GM21717 (cell line): ENCODE measurements around the gene ZFYVE28.
"Not testable (repeated sequence)": the region's sequence is repeated elsewhere in the genome, so short reads cannot be mapped to it uniquely, and the experiment has no call there.

ENCODE experiments used
- ATAC-seq: cut with Tn5 transposase; IDR thresholded peaks from one replicate; pipeline ENCODE4 v1.9.1; 2021; ENCODE audit warnings: mild to moderate bottlenecking, moderate library complexity; ENCODE audit not compliant: unreplicated experiment

ZFYVE28 gene

DNA sequence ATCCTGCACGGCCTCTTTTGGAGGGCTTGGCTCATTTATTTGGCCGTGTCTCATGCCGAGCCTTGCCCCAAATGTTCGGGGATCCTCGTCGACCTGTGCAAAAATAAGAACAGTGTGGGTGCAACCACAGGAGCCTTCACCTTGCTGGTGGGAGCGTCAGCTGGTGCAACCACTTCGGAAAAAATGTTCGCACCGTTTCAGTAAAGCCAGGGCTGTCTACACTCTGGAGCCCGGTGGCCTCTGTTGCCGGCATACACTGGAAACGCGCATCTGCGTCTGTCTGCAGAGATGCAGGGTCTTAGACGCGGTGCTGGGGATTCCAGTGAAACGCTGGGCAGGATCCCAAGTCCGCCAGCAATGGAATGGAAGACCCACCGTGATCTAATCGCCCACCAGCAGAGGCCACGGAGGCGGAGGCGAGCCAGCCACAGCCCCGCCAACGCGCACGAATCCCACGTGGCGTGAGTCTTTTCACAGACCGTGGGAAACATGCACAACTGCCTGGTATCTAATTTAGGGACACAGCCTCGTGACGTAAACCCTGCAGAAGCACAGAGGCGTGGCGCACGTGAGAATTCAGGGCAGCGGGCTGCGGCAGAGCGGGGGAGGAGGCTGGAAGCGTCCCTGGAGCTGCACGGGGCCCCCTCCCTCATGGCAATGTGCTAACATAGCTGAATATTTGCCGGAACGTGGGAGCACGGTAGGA is 142.7 kb downstream of the ZFYVE28 start:
- no peak for ATAC-seq

DNA sequence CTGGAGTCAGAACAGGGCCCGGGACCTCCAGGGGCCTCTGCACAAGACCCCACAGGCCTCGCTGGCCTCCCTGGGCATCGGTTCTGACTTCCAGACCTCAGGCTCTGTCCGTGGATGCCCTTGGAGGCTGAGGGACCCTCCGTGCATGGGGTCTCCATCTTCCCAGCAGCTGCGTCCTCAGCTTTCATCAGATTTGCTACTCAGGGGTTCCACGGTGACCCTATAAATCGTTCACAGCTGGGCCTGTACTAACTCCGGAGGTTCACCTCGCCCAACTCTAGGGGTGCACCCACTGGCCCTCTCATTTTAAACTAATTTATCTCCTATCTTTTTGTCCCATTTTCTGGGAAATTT is 143.4 kb downstream of the ZFYVE28 start:
- not testable (repeated sequence) for ATAC-seq

DNA sequence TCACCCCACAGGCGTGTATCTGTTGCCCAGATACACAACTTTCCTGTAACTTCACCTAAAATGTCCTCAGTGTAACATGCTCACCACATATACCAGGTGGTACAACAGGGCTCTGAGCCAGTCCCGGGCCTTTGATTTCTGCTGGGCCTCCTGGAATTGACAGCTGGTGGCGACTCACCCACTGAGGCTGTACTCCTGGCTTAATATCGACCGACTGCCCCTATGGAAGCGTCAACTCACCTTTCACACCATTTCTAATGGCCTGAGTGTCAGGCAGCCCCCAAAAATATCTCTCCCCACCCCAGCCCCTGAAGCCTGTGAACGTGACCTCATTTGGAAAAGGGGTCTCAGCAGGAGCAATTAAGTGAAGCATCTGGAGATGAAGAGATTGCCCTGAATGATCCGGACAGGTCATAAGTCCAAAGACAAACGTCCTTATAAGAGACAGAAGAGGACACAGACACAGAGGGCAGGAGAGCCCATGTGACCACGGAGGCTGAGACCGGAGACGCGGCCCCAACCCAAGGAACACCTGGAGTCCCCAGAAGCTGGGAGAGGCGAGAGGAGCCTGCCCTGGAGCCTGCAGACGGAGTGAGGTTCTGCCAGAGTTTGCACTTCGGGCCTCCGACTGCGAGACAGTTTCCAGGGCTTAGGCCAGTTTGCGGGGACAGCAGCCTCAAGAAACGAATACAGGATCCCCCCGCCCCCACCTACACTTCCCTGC is 144.0 kb downstream of the ZFYVE28 start:
- ATAC-seq = no peak

DNA sequence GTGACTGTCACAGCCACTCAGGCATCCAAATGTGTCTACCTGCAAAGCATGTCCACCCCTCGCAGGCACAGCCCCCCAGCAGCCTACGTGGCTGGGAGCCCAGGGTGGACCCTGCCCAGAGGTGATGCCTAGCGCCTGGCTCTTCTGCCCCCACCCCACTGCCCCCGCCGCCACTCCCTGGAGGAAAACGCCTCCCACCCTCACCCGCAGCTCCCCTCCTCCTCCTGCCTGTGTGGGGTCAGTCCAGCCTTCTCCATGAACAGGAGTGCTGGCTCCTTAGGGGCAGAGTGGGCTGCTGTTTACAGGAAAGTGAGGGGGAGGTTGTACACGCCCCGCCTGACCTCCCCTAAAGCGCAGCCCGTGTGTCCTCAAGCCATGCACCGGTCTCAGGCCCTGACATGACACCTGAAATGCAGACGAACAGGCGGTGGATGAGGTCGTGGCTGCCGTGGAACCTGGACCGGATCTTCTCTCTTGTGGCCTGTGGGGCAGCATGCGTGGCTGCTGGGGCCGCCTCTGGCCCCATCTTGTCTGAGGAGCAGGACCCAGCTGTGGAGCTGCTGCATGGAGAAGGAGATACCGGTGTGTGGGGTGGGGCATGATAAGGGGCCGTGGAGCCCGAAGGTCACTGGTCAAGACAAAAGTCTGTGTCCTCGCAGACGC is 144.7 kb downstream of the ZFYVE28 start:
- ATAC-seq = no peak

DNA sequence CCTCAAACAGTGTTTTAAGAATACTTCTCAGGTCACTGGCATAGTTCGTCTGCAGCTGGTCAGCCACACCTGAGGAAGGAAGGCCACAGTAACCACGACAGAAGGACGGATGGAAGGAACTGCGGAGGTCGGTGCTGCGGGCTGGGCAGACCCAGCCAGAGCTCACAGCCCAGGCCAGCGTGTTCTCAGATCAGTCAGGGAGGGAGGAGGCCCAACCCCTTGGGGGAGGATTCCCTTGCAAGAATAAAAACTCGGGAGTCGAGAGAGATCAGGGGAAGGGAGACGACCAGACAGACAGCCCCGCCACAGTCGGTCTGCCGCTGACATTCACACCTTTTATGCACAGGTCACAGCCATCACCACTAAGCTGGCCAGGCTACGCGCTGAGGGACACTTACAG is 145.2 kb downstream of the ZFYVE28 start:
- no peak for ATAC-seq

DNA sequence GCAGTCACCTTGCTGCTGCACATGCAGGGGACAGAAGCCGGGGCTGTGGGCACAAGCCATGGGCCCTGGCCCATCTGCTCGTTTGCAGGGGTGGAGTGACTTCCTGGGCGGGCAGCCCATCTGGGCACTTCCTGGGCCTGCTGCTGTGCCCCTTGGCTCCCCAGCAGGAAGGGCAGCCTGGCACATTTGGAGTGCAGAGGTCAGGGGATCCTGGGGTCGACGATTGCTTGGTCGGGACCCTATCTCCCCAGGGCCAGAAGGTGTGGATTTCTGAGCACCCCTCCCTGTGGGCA is 145.7 kb downstream of the ZFYVE28 start:
- ATAC-seq = no peak

DNA sequence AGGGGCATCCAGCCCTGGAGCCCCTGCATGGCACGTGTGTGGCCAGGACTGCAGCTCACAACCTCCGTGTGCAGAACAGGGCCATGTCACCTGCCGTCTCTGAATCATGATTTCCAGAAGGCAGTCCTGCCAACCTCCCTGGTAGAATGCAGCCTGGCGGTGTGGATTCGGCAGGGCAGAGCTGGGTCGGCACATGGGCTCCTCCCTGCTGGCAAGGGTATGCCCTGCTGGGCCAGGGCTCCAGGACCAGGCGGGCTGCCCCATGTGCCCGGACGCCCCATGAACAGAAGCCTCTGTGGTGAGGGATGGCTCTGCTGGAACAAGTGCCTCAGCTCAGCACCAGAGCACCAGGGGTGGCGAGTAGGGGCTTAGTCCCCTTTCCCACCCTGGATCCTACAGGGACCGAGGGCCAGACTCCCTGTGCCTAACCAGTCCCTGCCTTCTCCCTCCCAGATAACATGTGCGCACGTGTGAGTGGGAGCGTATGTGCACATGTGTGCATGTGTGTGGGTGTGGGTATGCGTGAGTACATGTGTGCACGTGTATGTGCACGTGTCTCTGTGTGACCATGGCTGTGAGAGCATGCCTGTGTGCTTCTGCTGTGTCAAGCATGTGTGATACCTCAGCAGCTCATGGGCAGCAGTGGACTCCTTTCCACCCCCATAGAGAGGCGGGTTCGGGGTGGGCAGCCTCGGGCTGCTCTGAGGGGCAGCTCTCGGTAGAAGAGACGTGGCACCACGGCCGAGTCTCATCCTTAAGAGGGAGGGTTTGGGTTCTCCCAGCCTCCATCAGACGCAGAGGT is 146.2 kb downstream of the ZFYVE28 start:
- ATAC-seq = no peak

DNA sequence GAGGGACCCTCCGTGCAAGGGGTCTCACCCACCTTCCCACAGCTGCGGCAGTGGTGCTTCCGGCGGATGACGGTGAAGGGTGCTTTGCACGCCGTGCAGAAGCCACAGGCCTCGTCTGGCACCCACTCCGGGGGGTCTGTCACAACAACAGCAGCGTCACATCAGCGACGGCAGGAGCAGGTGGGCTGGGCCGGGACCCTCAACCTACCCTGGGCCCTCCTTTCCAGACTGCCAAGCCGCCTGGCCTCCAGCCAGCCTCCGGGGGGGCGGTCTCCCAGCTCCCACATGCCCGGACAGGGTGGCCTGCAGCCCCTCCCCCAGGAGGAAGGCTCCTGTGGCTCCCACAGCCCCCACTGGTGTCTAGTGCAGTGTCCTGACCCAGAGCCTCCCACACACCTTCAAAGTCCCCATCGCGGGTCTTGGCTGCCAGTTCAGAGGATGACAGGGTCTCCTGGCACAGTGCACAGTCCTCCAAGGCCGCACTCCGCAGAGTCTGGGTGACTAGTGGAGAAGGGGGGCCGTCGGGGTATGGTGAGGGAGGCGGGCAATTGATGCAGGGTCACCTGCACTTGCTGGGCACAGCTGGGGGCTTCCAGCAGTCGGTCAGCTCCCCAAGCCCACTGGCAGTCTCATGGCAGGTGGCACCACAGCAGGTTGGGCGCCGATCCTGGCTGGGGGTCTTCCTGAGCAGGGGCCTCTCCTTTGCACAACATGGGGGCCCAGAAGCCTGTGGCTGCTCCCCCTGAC is 147.0 kb downstream of the ZFYVE28 start:
- ATAC-seq = no peak

DNA sequence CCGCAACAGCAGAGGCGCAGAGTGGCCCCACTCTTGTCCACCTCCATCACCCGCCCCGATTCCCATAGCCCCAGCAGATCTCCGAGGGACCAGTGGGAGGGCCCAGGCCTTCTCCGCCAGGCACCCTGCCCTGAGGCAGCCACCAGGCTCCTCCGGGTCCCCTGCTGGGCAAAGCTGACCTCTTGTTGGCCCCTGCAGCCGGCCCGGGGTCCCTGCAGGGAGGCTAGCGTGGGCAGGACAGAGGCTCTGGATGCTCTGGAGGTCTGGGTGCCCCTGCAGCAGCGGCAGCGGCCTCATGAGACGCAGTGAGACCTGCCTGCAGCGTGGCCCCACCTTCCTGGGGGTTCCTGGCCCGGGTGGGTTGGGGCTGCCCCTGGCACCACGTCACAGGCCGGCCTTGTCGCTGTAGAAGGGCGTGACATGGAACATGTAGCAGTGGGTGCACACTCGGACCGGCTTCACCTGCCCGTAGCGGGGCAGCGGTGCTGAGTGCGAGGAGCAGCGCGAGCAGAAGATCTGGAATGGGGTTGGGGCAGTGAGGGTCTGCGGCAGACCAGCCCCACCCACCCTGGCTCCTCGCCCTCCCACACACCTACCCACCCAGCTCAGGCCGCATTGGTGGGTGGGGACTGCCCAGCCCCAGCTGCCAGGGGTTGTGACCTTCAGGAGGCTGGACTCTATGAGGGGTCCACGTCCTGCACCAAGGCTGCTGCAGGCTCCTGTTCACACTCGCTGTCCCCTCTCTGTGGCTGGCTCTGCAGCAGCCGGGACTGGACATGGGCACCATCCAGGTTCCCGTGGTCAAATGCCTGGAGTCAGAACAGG is 147.9 kb downstream of the ZFYVE28 start:
- ATAC-seq = no peak

DNA sequence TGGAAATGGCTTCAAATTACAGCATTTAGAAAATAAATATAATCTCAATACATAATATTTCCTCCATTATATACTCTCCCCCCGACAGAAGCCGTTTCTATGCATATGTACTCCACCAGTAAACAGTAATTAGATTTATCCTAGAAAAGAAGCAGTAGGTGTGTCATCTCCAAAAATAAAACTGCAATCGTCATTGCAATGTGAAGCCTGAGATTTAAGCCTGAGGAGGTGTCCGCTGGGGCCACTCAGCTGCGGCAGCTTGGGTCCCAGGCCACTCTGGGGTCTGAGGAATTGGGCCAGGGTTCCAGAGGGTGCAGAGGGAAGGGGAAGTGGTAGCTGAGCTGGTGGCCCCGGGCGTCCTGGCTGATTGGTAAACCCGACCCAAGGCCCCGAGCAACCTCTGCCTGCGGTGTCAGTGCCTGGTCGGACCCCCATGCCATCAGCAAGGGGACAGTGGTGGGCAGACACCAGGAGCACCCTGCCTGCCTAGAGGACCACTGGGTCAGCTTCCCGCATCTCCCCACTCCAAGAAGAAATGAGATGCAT is 148.8 kb downstream of the ZFYVE28 start:
- ATAC-seq = no peak

DNA sequence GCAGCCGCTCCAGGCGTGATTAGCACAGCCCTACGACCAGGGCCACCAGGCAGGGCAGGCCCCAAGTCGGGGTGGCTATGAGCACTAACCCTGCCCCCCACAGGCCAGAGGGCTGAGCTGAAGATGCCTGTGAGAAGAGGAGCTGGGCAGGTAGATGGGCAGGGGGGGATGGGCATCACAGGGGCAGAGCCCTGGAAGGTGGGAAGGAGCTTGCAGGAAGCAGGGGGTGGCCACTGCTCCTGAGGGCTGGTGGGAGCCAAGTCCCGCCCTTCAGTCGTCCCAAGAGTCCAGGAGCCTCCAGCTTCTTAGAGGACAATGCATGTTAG is 149.3 kb downstream of the ZFYVE28 start:
- no peak for ATAC-seq

DNA sequence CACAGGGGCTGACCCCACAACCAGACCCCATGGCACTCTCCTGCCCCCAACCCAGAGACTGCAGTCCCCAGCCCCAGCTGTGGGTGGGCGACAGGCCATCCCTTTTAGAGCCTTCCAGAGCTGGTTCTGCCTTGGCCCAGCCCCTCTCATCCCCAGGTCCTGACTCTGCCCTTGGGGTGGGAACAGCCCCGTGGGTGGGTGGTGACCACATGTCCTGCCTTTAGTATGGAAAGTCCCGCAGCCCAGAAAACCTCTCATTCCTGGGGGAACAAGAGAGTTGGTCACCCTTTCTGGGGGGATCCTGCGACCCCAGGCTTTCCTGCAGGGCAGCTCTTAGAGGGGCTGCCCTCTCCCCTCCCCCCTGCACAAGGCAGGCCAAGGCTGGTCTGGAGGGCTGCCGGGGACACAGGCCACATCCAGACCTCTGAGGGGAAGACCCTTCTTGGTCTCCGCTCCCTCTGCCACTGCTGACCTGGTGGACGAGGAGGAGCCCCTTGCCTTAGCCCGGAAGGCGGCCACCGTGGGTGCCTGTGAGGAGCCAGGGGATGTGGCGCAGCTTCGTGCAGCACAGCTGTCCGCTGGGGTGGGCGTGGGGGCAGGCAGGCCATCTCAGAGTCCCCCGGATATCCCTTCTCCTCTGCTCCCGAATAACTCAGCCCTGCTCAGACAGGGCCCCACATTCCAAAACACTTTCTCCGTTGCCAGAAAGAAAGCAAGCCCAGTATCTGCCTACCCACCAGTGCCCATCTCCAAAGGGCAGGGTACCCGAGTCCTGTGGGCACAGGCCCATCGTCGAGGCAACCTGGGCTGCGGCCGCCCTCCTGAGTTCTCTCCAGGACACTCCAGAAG is 149.9 kb downstream of the ZFYVE28 start:
- no peak for ATAC-seq

DNA sequence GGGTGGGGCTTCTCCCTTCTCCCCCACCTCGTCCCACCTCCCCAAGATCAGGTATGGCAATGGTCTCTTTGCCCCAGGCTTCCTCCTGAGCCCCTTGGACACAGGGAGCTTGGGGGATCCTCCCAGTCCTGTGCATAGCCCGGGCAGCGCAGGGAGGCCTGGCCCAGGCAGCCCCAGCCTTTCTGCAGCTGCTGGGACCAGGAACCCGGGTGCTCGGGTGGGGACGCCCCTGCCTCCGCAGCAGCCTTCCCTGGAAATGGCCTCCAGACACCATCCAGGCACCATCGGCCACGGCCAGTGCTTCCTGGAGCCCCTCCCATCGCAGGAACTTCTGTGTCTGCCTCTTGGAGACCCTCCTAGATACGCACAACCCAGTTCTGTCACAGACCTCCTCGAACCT is 150.6 kb downstream of the ZFYVE28 start:
- no peak for ATAC-seq

DNA sequence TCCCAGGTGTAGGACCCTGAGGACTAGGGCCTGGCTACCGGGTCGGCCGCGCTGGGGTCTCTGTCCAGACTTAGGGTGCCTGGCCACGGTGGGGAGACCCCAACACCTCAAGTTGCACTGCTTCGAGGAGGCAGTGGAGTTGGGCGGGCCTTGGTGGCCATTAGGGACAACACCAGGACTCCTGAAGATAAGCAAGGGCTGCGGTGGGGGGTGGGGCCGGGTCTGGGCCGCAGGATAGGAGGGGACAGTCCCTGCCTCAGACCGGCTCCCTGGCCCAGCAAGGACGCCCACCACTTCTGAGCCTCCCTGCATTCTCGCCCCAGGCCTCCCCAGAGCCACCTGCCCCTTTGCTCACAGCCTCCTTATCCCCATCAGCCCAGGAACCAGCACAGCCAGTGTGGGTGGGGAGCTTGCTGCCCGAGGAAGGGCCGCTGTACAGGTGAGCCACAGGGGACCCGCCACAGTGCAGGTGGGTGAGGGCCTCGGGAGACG is 151.1 kb downstream of the ZFYVE28 start:
- no peak for ATAC-seq

DNA sequence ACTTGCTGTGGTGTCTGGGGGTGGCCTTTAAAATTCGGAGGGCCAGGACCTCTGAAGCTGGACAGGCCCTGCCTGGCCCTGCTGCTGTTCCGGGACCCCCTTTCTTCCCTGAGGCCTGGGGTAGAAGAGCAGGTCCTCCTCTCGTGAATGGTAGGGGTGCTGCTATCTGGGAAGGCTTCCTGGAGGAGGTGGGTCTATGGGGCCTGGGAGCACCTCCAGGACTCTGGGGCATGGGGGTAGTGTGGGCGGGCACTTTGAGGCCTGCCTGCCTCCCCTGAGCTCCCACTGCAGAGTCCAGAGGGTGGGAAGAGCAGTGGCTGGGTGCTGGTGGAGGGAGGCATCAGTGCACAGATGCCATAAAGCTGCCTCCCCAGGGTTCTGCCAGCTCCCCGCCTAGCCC is 151.6 kb downstream of the ZFYVE28 start:
- no peak for ATAC-seq

DNA sequence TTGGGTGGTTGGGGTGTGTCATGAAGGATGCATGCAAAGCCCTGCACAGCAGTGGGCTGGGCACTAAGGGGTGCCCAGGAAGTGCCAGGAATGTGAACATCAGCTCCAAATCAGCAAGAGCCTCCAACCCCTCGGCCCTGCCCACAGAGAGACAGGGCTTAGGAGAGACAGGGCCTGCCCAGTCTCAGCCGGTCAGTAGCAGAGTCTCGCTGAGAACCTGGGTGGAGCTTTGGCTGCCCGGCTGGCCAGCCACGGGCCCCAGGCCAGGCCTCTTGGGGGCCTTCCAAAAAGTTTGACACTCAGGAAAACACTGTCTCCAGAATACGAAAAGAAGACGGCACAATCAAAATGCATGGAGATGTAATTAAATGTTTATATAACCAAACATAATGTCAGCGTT is 152.3 kb downstream of the ZFYVE28 start:
- no peak for ATAC-seq

DNA sequence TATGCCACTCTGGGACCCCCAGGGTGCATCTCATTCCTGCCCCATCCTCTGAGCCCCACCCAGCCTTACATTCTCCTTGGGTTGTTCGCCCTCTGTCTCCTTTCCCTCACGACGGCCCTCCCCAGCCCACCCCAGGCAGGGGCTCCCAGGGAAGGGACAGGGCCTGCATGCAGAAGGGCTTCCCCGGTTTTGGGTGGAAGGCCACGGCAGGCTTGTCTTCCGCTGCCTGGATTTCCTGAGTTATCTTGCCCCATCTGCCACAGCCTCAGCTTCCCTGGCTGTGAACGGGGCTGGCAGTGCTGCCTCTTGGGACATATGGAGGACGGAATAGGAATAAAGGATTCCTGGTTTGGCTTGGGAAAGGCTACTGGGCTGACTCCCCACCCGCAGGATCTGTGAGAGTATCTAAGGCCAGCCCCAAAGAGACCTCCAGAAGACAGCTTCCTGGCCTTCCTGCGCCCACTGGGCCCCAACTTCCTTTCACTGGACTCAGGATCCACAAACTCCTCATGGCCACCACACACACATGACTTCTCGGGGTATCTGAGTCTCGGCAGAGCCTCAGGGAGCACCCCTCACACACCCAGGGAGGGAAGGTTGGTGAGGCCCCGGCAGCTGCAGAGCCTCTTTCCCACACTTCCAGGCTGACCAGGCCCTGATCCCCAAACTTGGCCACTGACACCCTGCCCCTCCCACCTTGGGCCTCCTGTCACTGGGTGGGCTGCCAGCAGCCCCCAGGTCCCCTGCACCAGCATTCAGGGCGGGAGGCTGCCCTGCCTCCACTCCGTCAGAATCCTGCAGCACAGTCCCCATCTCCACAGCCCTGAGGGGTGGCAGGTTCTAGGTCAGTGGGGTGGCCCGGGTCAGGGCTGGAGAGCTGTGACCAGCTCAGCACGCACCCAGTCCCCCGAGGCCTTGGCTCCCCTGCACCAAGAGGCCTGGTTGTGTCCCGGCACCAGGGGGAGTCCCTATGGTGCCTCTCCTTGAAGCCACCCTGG is 153.0 kb downstream of the ZFYVE28 start:
- ATAC-seq = no peak
